ENCODE measurements around the gene GPC5.
"Not testable (repeated sequence)": the region's sequence is repeated elsewhere in the genome, so short reads cannot be mapped to it uniquely, and the experiment has no call there.

The GPC5 gene

GRCh38 chr13:91664039-91664438 is 265.6 kb downstream of the GPC5 start:
- TF ChIP-seq TARDBP (IDR thresholded peaks at IDR 0.05) (no peak), BHLHE40 (IDR thresholded peaks at IDR 0.05; ENCODE audit: borderline replicate concordance) (no peak), FOXM1 (IDR thresholded peaks at IDR 0.05; ENCODE audit: borderline replicate concordance) (no peak), ZNF384 (IDR thresholded peaks at IDR 0.05) (no peak), FOXK2 (IDR thresholded peaks at IDR 0.05) (no peak)
- ChIA-PET CTCF (interaction anchor here (0.6 kb wide), 1 partner anchor 586 kb away, joined by 3 read pairs; no protein-coding TSS in a partner anchor), POLR2A (no interaction called here)
- no peak for DNase-seq (ENCODE audit: extremely low spot score)

GRCh38 chr13:91667486-91667885 is 269.1 kb downstream of the GPC5 start:
- no peak for TF ChIP-seq SP1 (IDR thresholded peaks at IDR 0.05)
- no peak for TF ChIP-seq ZNF384 (IDR thresholded peaks at IDR 0.05)
- TF ChIP-seq TARDBP (IDR thresholded peaks at IDR 0.05), result no peak
- TF ChIP-seq PKNOX1 (IDR thresholded peaks at IDR 0.05), result no peak
- TF ChIP-seq HDGF (IDR thresholded peaks at IDR 0.05; ENCODE audit: borderline replicate concordance), result no peak
- TF ChIP-seq ELF4 (IDR thresholded peaks at IDR 0.05), result no peak
- no peak for TF ChIP-seq LEF1 (IDR thresholded peaks at IDR 0.05; ENCODE audit: borderline replicate concordance)
- TF ChIP-seq L3MBTL2 (conservative IDR thresholded peaks at IDR 0.05), result no peak
- no peak for TF ChIP-seq ARNT (IDR thresholded peaks at IDR 0.05)
- no peak for TF ChIP-seq CTBP1 (IDR thresholded peaks at IDR 0.05; ENCODE audit: borderline replicate concordance)
- TF ChIP-seq SUZ12 (IDR thresholded peaks at IDR 0.05), result no peak
- DNase-seq (ENCODE audit: extremely low spot score), result no peak
- CTCF ChIA-PET, result no interaction called here
- POLR2A ChIA-PET, result no interaction called here

- TF ChIP-seq NFRKB (IDR thresholded peaks at IDR 0.05) (no peak), ZNF384 (IDR thresholded peaks at IDR 0.05) (no peak), FOXM1 (IDR thresholded peaks at IDR 0.05; ENCODE audit: borderline replicate concordance) (no peak), ARNT (IDR thresholded peaks at IDR 0.05) (no peak), L3MBTL2 (conservative IDR thresholded peaks at IDR 0.05) (no peak), HDGF (IDR thresholded peaks at IDR 0.05; ENCODE audit: borderline replicate concordance) (no peak), FOXA1 (IDR thresholded peaks at IDR 0.05) (no peak), CTBP1 (IDR thresholded peaks at IDR 0.05; ENCODE audit: borderline replicate concordance) (no peak), ELF4 (IDR thresholded peaks at IDR 0.05) (no peak), PKNOX1 (IDR thresholded peaks at IDR 0.05) (no peak), LEF1 (IDR thresholded peaks at IDR 0.05; ENCODE audit: borderline replicate concordance) (no peak), FOXK2 (IDR thresholded peaks at IDR 0.05) (no peak), BHLHE40 (IDR thresholded peaks at IDR 0.05; ENCODE audit: borderline replicate concordance) (no peak)
- ChIA-PET POLR2A (no interaction called here), CTCF (no interaction called here)
- DNase-seq (ENCODE audit: extremely low spot score), result no peak
These were observed 270.6 kb downstream of the GPC5 start for GRCh38 chr13:91668866-91669495.

GRCh38 chr13:91674347-91674746 is 275.9 kb downstream of the GPC5 start:
- DNase-seq (ENCODE audit: extremely low spot score); CTCF ChIA-PET; POLR2A ChIA-PET: not testable (repeated sequence)

- no peak for TF ChIP-seq ZNF384 (IDR thresholded peaks at IDR 0.05)
- TF ChIP-seq FOXA1 (IDR thresholded peaks at IDR 0.05), result no peak
- TF ChIP-seq FOXK2 (IDR thresholded peaks at IDR 0.05), result no peak
- no peak for TF ChIP-seq BHLHE40 (IDR thresholded peaks at IDR 0.05; ENCODE audit: borderline replicate concordance)
- CTCF ChIA-PET, result no interaction called here
- no peak for DNase-seq (ENCODE audit: extremely low spot score)
- POLR2A ChIA-PET, result no interaction called here
These were observed 286.3 kb downstream of the GPC5 start for GRCh38 chr13:91684746-91685145.

GRCh38 chr13:91690944-91691343 is 292.5 kb downstream of the GPC5 start:
- POLR2A ChIA-PET, result no interaction called here
- DNase-seq (ENCODE audit: extremely low spot score), result no peak
- TF ChIP-seq PKNOX1 (IDR thresholded peaks at IDR 0.05) (no peak), FOXK2 (IDR thresholded peaks at IDR 0.05) (no peak), ELF4 (IDR thresholded peaks at IDR 0.05) (no peak), ZNF384 (IDR thresholded peaks at IDR 0.05) (no peak), CTBP1 (IDR thresholded peaks at IDR 0.05; ENCODE audit: borderline replicate concordance) (no peak), FOXA1 (IDR thresholded peaks at IDR 0.05) (no peak), ARNT (IDR thresholded peaks at IDR 0.05) (no peak), L3MBTL2 (conservative IDR thresholded peaks at IDR 0.05) (no peak), TARDBP (IDR thresholded peaks at IDR 0.05) (no peak), LEF1 (IDR thresholded peaks at IDR 0.05; ENCODE audit: borderline replicate concordance) (no peak), FOXM1 (IDR thresholded peaks at IDR 0.05; ENCODE audit: borderline replicate concordance) (no peak), BHLHE40 (IDR thresholded peaks at IDR 0.05; ENCODE audit: borderline replicate concordance) (no peak), SUZ12 (IDR thresholded peaks at IDR 0.05) (no peak)
- CTCF ChIA-PET, result no interaction called here

- TF ChIP-seq SUZ12 (IDR thresholded peaks at IDR 0.05) (no peak), ELF4 (IDR thresholded peaks at IDR 0.05) (no peak), LEF1 (IDR thresholded peaks at IDR 0.05; ENCODE audit: borderline replicate concordance) (no peak), CTBP1 (IDR thresholded peaks at IDR 0.05; ENCODE audit: borderline replicate concordance) (no peak), SP1 (IDR thresholded peaks at IDR 0.05) (no peak), HDGF (IDR thresholded peaks at IDR 0.05; ENCODE audit: borderline replicate concordance) (no peak), PKNOX1 (IDR thresholded peaks at IDR 0.05) (no peak), FOXA1 (IDR thresholded peaks at IDR 0.05) (no peak), FOXM1 (IDR thresholded peaks at IDR 0.05; ENCODE audit: borderline replicate concordance) (no peak), ARNT (IDR thresholded peaks at IDR 0.05) (no peak), FOXK2 (IDR thresholded peaks at IDR 0.05) (no peak), BHLHE40 (IDR thresholded peaks at IDR 0.05; ENCODE audit: borderline replicate concordance) (no peak), L3MBTL2 (conservative IDR thresholded peaks at IDR 0.05) (no peak), ZNF384 (IDR thresholded peaks at IDR 0.05) (no peak), NFRKB (IDR thresholded peaks at IDR 0.05) (no peak)
- DNase-seq (ENCODE audit: extremely low spot score), result no peak
- CTCF ChIA-PET, result no interaction called here
- POLR2A ChIA-PET, result no interaction called here
These were observed 295.0 kb downstream of the GPC5 start for GRCh38 chr13:91693466-91693865.

Measured in HEK293T (cell line).